Suppressor macrophage treated with lipopolysaccharide for 4 hours (primary cell): ENCODE measurements around the gene MAGEA1.
"Not testable (repeated sequence)": the region's sequence is repeated elsewhere in the genome, so short reads cannot be mapped to it uniquely, and the experiment has no call there.

Experiments used
- DNase-seq: peaks from one replicate; pipeline ENCODE4 v3.0.0-alpha.2; 2020

MAGEA1 gene, protein sequence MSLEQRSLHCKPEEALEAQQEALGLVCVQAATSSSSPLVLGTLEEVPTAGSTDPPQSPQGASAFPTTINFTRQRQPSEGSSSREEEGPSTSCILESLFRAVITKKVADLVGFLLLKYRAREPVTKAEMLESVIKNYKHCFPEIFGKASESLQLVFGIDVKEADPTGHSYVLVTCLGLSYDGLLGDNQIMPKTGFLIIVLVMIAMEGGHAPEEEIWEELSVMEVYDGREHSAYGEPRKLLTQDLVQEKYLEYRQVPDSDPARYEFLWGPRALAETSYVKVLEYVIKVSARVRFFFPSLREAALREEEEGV

DNA sequence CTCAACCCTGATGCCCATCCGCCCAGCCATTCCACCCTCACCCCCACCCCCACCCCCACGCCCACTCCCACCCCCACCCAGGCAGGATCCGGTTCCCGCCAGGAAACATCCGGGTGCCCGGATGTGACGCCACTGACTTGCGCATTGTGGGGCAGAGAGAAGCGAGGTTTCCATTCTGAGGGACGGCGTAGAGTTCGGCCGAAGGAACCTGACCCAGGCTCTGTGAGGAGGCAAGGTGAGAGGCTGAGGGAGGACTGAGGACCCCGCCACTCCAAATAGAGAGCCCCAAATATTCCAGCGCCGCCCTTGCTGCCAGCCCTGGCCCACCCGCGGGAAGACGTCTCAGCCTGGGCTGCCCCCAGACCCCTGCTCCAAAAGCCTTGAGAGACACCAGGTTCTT lies at the start of gene MAGEA1:
TSS of gene MAGEA1 (plus strand) at position 154 of the 400 bp plus-strand sequence. CDS start 3,106 bp downstream, outside the sequence.
- no peak for DNase-seq

DNA sequence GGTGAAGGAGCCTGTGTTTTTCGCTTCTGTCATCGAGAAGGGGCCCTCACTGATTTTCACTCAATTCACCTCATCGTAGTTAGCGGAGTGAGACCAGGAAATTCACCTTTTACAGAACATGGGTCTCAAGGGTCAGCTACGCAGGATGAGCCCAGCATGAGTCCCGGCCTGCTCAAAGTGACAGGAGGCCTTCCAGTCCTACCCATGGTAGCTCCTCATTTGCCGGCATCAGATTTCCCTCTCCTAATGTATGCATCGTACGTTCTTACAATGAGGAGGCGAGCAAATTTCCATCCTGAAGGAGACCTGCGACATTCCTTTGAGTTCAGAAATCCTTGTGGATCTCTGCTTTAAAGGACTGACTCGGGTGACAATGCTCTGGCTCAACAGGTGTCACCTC lies 46.2 kb upstream of the MAGEA1 start:
- not testable (repeated sequence) for DNase-seq

DNA sequence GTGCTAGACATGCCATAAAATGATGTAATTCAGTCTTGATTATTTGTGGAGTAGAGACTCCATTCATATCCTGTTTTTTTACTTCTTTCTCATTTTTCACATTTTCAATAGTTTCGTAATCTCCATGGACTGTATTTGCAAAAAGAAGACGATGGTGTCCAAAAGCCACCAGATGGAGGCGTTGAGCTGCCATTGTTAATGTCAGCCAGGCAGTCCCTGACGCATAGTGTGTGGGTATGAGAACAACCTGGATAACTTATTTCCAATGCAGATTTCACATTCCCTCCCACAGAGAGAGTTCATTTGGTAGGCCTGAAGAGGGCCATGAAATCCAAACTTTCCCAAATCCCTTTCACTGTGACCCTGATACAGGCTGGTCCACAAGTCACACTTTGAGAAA lies 40.0 kb upstream of the MAGEA1 start:
- DNase-seq: not testable (repeated sequence)

DNA sequence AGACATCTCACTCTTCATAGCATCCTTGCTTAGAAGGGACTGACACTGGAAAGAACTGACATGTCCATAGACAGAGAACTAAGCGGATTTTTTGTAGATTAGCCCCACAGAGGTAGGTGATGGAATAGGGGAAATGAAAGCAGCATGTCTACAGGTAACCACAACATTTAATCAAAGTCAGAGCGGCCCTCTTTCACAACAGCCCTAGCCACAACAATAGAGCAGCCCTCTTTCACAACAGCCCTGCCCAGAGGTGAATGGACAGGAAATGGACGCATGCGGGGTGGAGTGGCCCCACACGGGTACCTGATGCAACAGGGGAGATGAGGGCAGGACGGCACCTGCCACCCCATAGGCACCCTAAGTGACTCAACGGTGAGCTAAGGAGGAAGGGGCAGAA lies 32.8 kb upstream of the MAGEA1 start:
- DNase-seq: not testable (repeated sequence)

DNA sequence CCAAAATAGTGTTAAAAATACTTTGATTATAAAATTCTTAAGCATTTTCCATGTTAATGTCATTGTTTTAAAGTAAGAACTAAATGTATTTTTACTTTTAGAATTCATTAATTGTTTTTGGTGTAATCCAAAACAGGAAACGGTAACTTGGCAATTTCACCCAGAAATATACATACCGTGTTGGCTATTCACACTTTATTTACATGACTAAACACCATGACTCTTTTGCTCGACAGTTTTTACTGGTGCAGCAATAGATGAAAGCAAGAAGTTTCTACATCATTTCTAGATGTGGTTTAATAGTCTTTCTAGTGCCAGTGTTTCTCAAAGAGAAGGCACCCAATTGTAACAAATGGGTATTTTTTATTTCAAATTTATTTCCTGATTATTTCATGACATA lies 25.6 kb upstream of the MAGEA1 start:
- DNase-seq: no peak

DNA sequence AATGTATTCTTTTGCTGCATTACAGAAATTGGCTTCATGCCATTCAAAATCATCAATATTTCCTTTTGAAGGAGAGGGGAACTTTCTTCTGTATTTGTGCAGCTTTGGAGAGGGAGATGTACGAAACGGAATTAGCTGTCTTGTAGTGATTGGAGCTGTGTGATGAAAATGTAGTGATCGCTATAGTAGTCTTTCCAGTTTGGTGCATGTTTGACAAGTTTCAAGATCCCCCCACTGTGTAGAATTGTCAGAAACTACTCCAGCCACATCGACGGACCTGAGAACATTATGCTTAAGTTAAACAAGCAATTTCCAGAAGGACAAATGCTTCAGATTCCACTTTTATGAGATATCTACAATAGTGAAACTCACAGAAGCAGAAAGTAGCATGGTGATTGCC lies 21.6 kb upstream of the MAGEA1 start:
- DNase-seq: no peak

DNA sequence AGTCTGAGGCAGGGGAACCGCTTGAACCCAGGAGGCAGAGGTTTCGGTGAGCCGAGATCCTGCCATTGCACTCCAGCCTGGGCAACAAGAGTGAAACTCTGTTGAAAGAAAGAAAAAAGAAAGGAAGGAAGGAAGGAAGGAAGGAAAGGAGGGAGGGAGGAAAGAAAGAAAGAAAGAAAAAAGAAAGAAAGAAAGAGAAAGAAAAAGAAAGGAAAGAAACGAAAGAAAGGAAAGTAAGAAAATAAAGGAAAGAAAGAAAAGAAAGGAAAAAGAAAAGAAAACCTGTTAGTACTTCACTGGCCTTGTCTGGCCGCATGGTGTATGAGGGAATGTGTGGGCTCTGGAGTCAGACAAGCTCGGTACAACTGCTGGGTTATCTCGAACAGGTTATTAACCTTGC lies 20.8 kb upstream of the MAGEA1 start:
- no peak for DNase-seq

DNA sequence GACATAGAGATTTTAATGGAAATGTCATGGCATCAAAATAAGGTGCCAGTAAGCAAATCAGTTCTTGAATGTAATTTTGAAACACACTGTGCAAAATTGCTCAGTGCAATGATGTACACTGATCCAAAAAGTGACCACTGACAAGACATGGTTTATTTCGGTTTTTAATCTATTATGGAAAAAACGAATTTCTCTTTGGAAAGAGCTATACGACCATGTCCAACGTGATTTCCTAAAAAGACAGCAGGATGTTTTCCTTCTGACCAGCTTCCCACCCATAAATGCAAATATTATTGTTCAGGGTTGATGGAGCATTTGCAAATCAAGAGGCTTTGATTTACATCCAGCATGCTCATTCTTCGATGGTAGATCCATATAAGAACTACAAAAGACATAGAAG lies 17.1 kb upstream of the MAGEA1 start:
- no peak for DNase-seq

DNA sequence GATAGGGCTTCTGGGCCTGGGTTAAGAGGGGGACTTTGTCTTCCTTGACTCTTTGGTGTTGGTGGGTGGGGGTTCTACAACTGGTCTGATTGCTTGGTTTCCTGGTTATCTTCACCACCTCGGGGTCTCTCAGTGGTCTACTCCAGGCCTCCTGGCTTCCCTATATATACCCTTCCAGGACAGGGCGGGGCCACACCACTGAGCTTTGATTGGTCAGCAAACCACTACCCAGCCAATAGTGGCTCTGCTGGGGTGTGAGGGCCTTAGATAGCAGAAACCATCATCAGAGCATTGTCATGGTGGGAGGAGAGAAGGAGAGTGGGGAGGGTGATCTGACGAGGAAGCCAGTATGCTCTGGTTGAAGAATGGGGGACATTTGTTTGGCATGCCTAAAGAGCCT lies 14.4 kb upstream of the MAGEA1 start:
- no peak for DNase-seq

DNA sequence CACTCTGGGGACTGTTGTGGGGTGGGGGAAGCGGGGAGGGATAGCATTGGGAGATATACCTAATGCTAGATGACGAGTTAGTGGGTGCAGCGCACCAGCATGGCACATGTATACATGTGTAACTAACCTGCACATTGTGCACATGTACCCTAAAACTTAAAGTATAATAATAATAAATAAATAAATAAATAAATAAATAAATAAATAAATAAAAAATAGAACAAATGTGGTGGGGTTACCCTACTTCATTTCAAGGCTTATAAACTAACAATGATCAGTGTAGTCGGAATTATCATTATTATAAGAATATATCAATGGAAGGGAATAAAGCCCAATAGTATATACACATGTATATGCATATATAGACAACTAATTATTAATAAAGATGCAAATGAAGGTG lies 10.7 kb upstream of the MAGEA1 start:
- DNase-seq: not testable (repeated sequence)

DNA sequence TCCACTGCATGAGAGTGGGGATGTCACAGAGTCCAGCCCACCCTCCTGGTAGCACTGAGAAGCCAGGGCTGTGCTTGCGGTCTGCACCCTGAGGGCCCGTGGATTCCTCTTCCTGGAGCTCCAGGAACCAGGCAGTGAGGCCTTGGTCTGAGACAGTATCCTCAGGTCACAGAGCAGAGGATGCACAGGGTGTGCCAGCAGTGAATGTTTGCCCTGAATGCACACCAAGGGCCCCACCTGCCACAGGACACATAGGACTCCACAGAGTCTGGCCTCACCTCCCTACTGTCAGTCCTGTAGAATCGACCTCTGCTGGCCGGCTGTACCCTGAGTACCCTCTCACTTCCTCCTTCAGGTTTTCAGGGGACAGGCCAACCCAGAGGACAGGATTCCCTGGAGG lies 2.7 kb downstream of the MAGEA1 start:
- DNase-seq: no peak

DNA sequence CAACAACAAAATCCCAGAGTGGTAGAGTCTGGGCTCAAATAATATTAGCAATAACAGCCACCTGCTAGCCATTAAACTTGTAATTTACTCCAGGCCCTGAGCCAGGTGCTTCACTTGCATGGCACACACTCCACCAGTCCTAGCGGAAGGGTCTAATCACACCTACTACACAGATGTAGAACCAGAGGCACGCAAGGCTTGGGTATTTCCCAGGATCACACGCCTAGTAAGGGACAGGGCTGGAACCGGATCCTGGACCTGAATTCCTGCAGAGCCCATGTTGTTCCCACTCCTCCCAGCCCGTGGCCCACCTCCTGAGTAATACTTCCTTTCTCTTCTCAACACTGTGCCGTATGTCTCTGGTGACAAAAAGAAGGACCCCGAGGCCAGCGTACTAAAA lies 5.7 kb downstream of the MAGEA1 start:
- no peak for DNase-seq

DNA sequence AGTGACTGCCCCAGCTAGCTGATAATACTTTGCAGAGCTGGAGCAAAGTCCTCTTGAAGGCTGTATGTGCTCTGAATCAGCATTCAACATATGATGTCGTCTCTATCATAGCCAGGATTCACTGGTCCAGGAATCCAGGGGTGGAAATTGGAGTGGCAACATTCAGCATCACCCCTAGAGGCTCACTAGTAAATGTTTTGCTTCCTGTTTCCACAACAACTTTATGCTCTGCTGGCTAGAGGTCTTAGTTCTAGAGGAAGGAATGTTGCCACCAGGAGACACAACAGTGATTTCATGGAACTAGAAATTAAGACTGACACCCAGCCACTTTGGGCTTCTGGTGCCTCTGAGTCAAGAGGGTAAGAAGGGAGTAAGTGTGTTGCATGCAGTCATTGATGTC lies 11.3 kb downstream of the MAGEA1 start:
- DNase-seq: no peak

DNA sequence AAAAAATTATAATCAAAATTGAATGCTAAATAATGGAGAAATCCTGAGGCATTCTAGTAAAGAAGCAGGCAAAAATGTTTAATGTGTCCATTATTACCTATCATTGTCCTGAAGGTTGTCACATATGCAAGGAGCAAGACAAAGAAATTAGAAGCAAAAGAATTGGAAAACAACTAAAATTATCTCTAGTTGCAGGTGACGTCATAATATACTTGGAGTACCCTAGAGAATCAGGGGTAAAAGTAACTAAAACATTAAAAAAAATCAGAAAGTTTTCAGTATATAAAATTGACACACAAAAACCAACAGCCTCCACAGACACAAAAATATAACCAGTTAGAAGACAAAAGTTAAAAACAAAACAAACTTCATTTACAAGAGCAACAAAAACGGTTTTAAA lies 21.4 kb downstream of the MAGEA1 start:
- DNase-seq: no peak

DNA sequence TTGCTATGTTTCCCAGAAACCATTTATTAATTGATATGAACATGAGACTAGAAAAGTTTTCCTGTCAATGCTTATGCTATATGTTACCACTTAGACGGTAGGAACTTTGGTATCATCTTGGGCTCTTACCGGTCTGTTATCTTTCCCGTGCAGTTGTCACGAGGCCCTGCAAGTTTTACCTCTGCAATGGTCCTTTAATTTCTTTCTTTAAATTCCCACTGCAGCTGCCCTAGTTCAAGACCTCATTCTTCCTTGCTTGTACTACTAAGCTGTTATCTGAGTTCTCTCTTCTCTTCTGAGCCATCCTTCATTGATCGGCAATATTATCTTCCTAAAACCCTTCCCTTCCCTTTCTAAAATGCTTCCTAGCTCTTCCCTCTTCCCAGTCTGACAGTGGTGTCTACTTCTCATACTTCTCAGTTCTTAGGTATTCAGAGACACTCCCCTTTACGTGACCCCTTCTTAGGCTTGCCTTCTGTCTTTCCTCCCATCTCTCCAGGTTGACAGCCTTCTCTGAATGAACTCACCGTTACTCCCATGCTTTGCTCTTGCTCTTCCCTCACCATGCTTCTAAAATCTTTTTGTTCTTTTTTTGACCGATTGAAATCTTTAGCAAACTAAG lies 27.5 kb downstream of the MAGEA1 start:
- DNase-seq: no peak

DNA sequence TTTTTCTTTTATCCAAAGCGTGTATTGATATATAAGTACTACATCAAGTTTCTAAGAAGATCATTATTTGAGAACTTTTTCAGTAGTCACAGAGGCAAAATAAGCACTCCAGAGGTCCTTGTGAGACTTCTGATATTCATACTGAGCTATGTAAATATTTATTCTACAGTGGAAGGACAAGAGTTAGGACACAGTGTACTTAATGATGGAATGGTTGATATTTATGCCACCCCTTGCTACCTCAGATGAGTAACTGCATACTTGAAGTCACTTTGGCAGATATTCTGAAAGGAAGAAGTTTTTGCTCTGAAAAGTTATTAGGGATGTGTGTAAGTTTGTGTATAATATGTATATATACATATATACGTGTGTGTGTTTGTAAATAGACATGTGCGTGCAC lies 30.3 kb downstream of the MAGEA1 start:
- no peak for DNase-seq

DNA sequence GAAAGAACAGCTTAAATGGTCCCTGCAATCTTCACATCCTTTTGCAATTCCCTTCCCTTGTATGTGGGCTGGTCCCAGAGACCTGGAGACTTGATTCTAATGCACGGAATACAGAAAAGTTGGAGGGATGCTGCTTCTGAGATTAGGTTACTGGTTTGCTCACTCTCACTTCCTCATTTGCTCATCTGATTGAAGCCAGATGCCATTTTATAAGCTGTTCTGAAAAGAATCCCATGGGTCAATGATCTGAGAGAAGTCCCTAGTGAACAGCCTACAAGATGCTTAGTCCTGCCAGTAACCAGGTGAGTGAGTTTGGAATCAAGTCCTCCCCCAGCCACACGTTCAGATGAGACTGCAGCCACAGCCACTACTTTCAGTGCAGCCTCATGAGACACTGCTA lies 35.9 kb downstream of the MAGEA1 start:
- no peak for DNase-seq

DNA sequence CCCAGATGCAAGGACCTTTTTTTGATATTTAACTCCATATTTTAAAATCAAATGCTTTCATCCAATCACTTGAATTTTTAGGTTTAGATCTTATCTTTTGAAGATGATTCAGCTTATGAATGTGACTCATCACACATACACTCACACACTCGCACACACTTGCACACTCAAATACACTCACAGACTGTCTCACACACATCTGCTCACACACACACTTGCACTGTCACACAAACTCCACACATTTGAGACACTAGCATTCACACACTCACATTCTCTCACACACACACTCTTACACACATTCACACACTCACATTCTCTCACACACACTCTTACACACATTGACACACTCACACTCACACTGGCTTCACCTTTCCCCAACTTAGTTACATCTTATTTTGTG lies 37.8 kb downstream of the MAGEA1 start:
- DNase-seq: no peak

DNA sequence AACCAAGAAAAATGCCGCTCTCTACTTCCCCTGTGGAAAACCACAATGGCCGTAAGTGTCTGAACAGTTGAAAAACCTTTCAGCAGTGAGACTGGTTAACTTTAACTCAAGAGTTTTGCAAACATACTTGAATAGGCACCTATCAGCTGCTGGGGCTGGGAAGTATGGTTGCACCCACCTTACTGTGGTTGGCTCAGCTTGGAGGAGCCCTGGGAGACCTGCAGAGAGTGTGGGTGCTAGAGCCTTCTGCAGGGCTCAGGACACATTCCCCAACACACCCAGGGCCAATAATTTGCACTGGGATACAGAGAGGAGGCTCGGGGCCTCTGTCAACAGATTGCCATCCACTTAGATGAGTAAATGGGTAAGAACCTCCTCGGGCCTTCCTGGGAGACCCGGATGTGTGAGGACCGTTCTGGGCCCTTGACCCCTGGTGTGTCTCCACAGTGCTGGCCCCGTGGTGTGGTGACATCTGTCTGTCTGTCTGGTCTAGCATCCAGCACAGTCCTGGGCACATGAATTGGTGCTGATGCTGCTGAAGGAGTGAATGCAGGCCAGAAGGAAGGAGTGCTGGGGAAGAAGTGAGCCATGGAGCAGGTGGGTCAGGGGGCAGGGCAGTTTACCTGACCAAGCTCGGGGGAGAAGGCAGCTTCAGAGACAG lies 46.5 kb downstream of the MAGEA1 start:
- no peak for DNase-seq

DNA sequence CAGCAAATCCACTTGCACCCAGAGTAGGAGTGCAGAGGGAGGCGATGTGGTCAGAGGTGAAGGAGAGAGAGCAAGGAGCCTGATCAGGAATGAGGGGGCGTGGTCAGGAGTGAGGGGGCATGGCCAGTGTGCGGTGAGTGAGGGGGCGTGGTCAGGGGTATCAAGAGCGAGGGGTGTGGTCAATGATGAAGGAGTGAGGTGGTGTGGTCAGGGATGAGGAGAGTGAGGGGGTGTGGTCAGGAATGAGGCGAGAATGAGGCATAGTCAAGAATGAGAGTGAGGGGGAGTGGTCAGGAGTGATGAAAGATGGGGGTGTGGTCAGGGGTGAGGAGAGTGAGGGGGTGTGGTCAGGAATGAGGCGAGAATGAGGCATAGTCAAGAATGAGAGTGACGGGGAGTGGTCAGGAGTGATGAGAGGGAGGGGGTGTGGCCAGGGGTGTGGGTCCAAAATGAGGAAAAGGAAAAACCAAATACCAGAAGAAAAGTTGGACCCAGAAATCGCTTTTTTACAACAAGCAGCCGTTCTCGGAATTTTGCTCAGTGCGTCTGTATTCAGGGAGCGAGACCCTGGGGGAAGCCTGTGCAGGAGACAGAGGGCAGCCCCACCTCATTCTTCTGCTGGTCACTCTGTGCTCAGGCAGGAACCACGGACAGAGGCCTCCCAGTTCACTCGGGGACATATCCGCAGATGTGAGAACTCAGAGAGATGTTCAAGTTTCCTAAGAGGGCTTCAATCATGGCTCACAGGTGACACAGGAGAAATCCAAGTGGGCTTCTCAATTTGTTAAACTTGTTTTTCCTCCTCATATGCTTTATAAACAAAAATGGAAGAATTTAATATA lies 47.5 kb downstream of the MAGEA1 start:
- peak; percentile 70 for DNase-seq
